Heart left ventricle (tissue), 16 donors: Measurements from ENCODE around the gene CDCA3. TPM values are rescaled to one million over a fixed set of nuclear protein-coding genes. Genes with fewer than 3 reads are reported as not detected.
A peak's percentile ranks its signal among the peaks of the same experiment; 100 is the strongest.

ENCODE experiments used
- ATAC-seq, 4 donors: fragments of 200-7000 bp; cut with Tn5 transposase; one replicate each; pipeline ENCODE4 v1.9.1; 2020 to 2022; ENCODE audit warnings: moderate library complexity in 4 of 4, mild to moderate bottlenecking in 3 of 4, moderate number of reproducible peaks in 1 of 4
- DNase-seq, 5 donors: peaks; one replicate each; pipeline ENCODE4 v3.0.0-alpha.2; 2020
- H3K27ac ChIP-seq, 12 donors: fragments of 200-600 bp; sonication (generic) in 4 of 12; one replicate each; pipeline versions ENCODE4 v1.5.0 to v1.8.0; 2016 to 2022; ENCODE audit warnings: mild to moderate bottlenecking in 2 of 12
- H3K27me3 ChIP-seq, 9 donors: fragments of 200-600 bp; sonication (generic) in 2 of 9; one replicate each; pipeline versions ENCODE4 v1.5.1 to v1.8.0; 2016 to 2022; ENCODE audit warnings: mild to moderate bottlenecking in 3 of 9
- H3K36me3 ChIP-seq, 9 donors: fragments of 200-600 bp; sonication (generic) in 2 of 9; one replicate each; pipeline versions ENCODE4 v1.5.0 to v1.8.0; 2018 to 2022; ENCODE audit warnings: mild to moderate bottlenecking in 2 of 9
- H3K4me1 ChIP-seq, 12 donors: fragments of 200-600 bp; sonication (generic) in 4 of 12; one replicate each; pipeline versions ENCODE4 v1.5.0 to v1.8.0; 2016 to 2022; ENCODE audit warnings: mild to moderate bottlenecking in 3 of 12
- H3K4me3 ChIP-seq, 12 donors: fragments of 200-600 bp; sonication (generic) in 4 of 12; one replicate each; pipeline versions ENCODE4 v1.5.0 to v1.8.0; 2017 to 2022; ENCODE audit warnings: mild to moderate bottlenecking in 9 of 12, moderate library complexity in 4 of 12
- H3K9me3 ChIP-seq, 12 donors: fragments of 200-600 bp; sonication (generic) in 4 of 12; one replicate each; pipeline versions ENCODE4 v1.5.0 to v1.8.0; 2016 to 2022; ENCODE audit warnings: mild to moderate bottlenecking in 1 of 12
- POLR2A ChIP-seq, 2 donors: fragments of 450-650 bp; IDR thresholded peaks; one replicate each; pipeline ENCODE4 v1.6.1; 2017; ENCODE audit warnings: antibody characterized with exemption in 2 of 2, mild to moderate bottlenecking in 2 of 2, moderate library complexity in 2 of 2
- WGBS, 4 donors: extraction: QIAGEN DNeasy Blood & Tissue Kit in 2 of 4; methylation state at CpG; one replicate each; pipeline versions ENCODE4 v1.1.5 to v1.1.7; 2013 to 2018; 5-methylcytosine and 5-hydroxymethylcytosine counted together
- intact Hi-C, 10 donors: fragments of 100-400 bp; cut with DNase I; formaldehyde crosslinking; loops; one replicate each; pipeline versions ENCODE4 v1.11.1 to v1.14.2; 2022
- polyA plus RNA-seq, 2 donors: library from polyadenylated mRNA; stranded (reverse); fragments of 200-250 nt; gene quantifications; one replicate each; pipeline ENCODE4 v1.2.3, GENCODE V29; 2013
- total RNA-seq, 9 donors: library from RNA; depleted of rRNA in 2 of 9; stranded (reverse); fragments of >200 nt in 2 of 9; fragmentation: NEBNext Ultra II Directional in 3 of 9; extraction: Animal tissue kit (Norgen Biotek cat#: 25700) in 3 of 9; gene quantifications; one replicate each; pipeline versions ENCODE4 v1.1.0 to v1.2.4, GENCODE V29; 2016 to 2023
- TF ChIP-seq, protein P1 (sequence below), 12 donors: fragments of 200-600 bp; sonication (generic) in 4 of 12; IDR thresholded peaks; one replicate each; pipeline versions ENCODE4 v1.5.0 to v1.8.0; 2018 to 2022; ENCODE audit warnings: antibody characterized with exemption in 12 of 12, mild to moderate bottlenecking in 5 of 12
- donor health status: ischemic (EF 13 %, LVEDD 7.1; RV severe dilation, severe dysfunction).
- donor health status: healthy with polysubstance abuse.
- donor health status: DM: no; HTN: yes; CAD: no.
- donor health status: DM: no; HTN: no; CAD: no.
- donor health status: ischemic (EF 25% LVEDD 6.9; RV normal size, moderate dysfunction).
- donor health status: ischemic (EF 25% LVEDD 5.7; RV mildly dilated, moderate dysfunction).
- donor health status: healthy.
- donor health status: DM: yes; HTN: yes; CAD: no.
- donor health status: ischemic (EF 35%, LVEDD 5.7; RV mildly dilated, moderate dysfunction).
- donor health status: nonischemic (EF 11% LVEDD 7.7; RV severe dilation, severe dysfunction).
- donor health status: DM: yes; HTN: yes; CAD: no.
- donor health status: PGD.
- donor health status: ischemic (EF 29% LVEDD 5.4; RV normal size, mild dysfunction).
- donor health status: nonischemic (EF 23%, LVEDD 6.1; RV moderate dilation, normal function).

Gene CDCA3
- total and polyA plus RNA-seq, 11 donors, result 0.42 to 8.3 (median 0.93) TPM; not detected in 1

DNA sequence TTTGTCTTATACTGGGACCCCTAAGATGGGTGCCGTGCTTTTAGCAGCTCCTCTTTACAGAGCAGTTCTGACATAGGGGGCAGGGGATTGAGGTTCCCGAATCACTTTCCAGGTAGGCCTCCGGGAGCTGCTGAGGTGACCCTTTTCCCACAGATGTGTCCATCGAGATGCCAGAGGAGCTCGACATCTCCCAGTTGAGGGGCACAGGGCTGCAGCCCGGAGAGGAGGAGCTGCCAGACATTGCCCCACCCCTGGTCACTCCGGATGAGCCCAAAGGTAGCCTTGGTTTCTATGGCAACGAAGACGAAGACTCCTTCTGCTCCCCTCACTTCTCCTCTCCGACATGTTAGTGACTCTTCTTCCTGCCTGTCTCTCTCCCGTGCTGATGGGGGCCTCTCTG lies 11.9 kb upstream of the CDCA3 start:
- no peaks in the 10 kb centered on the region for H3K27me3 ChIP-seq
- intact Hi-C loops, result loop anchor here in 1 of 10 donors (10.0 kb wide), 1 partner anchor 102 kb away; no protein-coding TSS in a partner anchor
- H3K4me3 ChIP-seq, result no peak overlapping the region
- ATAC-seq, result no peak
- no peak for TF ChIP-seq POLR2A (IDR thresholded peaks at IDR 0.05)
- TF ChIP-seq, protein P1, sequence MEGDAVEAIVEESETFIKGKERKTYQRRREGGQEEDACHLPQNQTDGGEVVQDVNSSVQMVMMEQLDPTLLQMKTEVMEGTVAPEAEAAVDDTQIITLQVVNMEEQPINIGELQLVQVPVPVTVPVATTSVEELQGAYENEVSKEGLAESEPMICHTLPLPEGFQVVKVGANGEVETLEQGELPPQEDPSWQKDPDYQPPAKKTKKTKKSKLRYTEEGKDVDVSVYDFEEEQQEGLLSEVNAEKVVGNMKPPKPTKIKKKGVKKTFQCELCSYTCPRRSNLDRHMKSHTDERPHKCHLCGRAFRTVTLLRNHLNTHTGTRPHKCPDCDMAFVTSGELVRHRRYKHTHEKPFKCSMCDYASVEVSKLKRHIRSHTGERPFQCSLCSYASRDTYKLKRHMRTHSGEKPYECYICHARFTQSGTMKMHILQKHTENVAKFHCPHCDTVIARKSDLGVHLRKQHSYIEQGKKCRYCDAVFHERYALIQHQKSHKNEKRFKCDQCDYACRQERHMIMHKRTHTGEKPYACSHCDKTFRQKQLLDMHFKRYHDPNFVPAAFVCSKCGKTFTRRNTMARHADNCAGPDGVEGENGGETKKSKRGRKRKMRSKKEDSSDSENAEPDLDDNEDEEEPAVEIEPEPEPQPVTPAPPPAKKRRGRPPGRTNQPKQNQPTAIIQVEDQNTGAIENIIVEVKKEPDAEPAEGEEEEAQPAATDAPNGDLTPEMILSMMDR (IDR thresholded peaks at IDR 0.05), result no peak
- H3K9me3 ChIP-seq, result no peaks in the 10 kb centered on the region
- no peak for DNase-seq
- H3K36me3 ChIP-seq, result peaks cover 4 to 79% (median 76%) of the 10 kb centered on the region in 9 donors
- no peak overlapping the region for H3K27ac ChIP-seq
- WGBS, 4 donors, result 92 to 95% (median 92%) methylated on average over 11 of the region's 11 CpGs
- H3K4me1 ChIP-seq, result peaks cover 0 to 7% (median 5%) of the 10 kb centered on the region in 12 donors

DNA sequence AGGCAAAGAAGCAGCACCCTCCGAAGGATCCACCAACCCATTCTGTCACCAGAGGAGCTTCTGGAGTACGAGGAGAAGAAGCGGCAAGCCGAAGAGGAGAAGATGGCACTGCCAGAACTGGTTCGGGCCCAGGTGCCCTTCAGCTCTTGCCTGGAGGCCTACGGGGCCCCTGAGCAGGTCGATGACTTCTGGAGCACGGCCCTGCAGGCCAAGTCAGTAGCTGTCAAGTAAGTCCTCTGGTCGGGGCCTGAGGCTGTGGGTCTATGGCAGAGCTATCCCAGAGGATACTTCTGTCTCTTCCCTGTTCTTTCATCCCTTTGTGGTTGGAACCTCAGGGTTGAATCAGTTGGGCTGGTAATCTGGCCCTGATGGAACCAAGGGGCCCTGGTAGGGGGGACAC lies 10.3 kb upstream of the CDCA3 start:
- no peak for ATAC-seq
- H3K27me3 ChIP-seq, result no peaks in the 10 kb centered on the region
- TF ChIP-seq, protein P1 (IDR thresholded peaks at IDR 0.05), result no peak
- no peak for TF ChIP-seq POLR2A (IDR thresholded peaks at IDR 0.05)
- no peak for DNase-seq
- H3K36me3 ChIP-seq, result peaks cover 4 to 96% (median 92%) of the 10 kb centered on the region in 9 donors
- intact Hi-C loops, result loop anchor here in 1 of 10 donors (10.0 kb wide), 1 partner anchor 103 kb away; no protein-coding TSS in a partner anchor
- H3K9me3 ChIP-seq, result no peaks in the 10 kb centered on the region
- H3K27ac ChIP-seq, result no peak overlapping the region
- H3K4me1 ChIP-seq, result peaks cover 0 to under 1% (median 0%) of the 10 kb centered on the region in 12 donors
- H3K4me3 ChIP-seq, result no peak overlapping the region
- 91 to 96% (median 93%) methylated on average over 9 of the region's 9 CpGs for WGBS, 4 donors

DNA sequence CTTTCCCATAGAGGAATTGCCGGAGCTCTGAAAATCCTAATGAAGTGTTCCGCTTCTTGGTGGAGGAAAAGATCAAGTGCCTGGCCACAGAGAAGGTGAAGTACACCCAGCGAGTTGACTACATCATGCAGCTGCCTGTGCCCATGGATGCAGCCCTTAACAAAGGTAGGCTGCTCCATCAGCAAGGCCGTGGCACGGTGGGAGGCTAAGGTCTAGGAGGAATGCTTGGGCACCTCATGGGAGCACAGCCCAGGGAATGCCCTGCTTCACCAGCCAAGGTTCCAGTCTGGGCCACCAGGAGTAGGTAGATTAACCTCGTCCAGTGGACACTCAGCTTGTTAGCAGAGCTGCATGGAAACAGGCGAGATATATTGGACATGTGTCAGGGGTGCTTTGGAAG lies 9.9 kb upstream of the CDCA3 start:
- Histone ChIP-seq H3K27ac (no peak overlapping the region), H3K4me1 (no peaks in the 10 kb centered on the region), H3K4me3 (no peak overlapping the region), H3K9me3 (no peaks in the 10 kb centered on the region), H3K27me3 (no peaks in the 10 kb centered on the region), H3K36me3 (peaks cover 4 to 100% (median 96%) of the 10 kb centered on the region in 9 donors)
- no peak for TF ChIP-seq POLR2A (IDR thresholded peaks at IDR 0.05)
- TF ChIP-seq, protein P1 (IDR thresholded peaks at IDR 0.05), result no peak
- ATAC-seq, result no peak
- 93 to 97% (median 96%) methylated on average over 7 of the region's 7 CpGs for WGBS, 4 donors
- no peak for DNase-seq
- intact Hi-C loops, result loop anchor here in 1 of 10 donors (10.0 kb wide), 1 partner anchor 104 kb away; no protein-coding TSS in a partner anchor

DNA sequence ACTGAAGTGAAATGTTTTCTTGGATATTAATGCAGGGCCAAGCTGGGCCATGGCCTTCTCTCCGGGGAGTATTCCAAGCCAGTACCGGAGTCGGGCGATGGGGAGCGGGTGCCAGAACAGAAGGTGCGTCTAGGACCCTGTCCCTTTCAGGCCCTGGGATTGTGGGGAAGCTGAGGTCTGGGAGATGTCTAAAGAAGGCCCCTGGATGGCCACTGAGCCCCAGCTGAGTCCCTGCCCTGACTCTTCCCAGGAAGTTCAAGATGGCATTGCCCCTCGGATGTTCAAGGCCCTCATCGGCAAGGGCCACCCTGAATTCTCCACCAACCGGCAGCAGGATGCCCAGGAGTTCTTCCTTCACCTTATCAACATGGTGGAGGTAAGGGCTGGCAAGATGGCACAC lies 9.0 kb upstream of the CDCA3 start:
- WGBS, 4 donors, result 93 to 97% (median 97%) methylated on average over 8 to 9 of the region's 9 CpGs
- Histone ChIP-seq H3K27ac (no peak overlapping the region), H3K36me3 (peaks cover 4 to 100% (median 95%) of the 10 kb centered on the region in 9 donors), H3K4me3 (no peak overlapping the region), H3K9me3 (no peaks in the 10 kb centered on the region), H3K27me3 (no peaks in the 10 kb centered on the region), H3K4me1 (no peaks in the 10 kb centered on the region)
- intact Hi-C loops, result loop anchor here in 1 of 10 donors (10.0 kb wide), 1 partner anchor 105 kb away; no protein-coding TSS in a partner anchor
- DNase-seq (peak in 1 of 5 donors; percentile 10), ATAC-seq (no peak)
- no peak for TF ChIP-seq POLR2A (IDR thresholded peaks at IDR 0.05)
- TF ChIP-seq, protein P1 (IDR thresholded peaks at IDR 0.05), result no peak
